Sigmoid colon (tissue), 7 donors: ENCODE results near the gene LHPP. TPM values are rescaled to one million over a fixed set of nuclear protein-coding genes. Genes with fewer than 3 reads are reported as not detected.

ENCODE experiments used
- DNase-seq: peaks from one replicate; pipeline ENCODE4 v3.0.0-alpha.2; 2019
- H3K27ac ChIP-seq, 4 donors: fragments of 200-600 bp; sonication (generic); one replicate each; pipeline ENCODE4 v1.5.1; 2016 to 2019; ENCODE audit warnings: mild to moderate bottlenecking in 1 of 4
- H3K27me3 ChIP-seq, 3 donors: fragments of 200-600 bp; sonication (generic); one replicate each; pipeline ENCODE4 v1.5.1; 2019; ENCODE audit warnings: mild to moderate bottlenecking in 1 of 3
- H3K36me3 ChIP-seq, 4 donors: fragments of 200-600 bp; sonication (generic); one replicate each; pipeline ENCODE4 v1.5.1; 2016 to 2019
- H3K4me1 ChIP-seq, 4 donors: fragments of 200-600 bp; sonication (generic); one replicate each; pipeline ENCODE4 v1.5.1; 2017 to 2019
- H3K4me3 ChIP-seq, 4 donors: fragments of 200-600 bp; sonication (generic); one replicate each; pipeline ENCODE4 v1.5.1; 2017 to 2019; ENCODE audit warnings: mild to moderate bottlenecking in 2 of 4, moderate library complexity in 1 of 4
- H3K9me3 ChIP-seq, 4 donors: fragments of 200-600 bp in 3 of 4; sonication (generic) in 3 of 4; one replicate each; pipeline versions ENCODE4 v1.5.1 to v1.6.1; 2013 to 2019
- CTCF ChIP-seq, 4 experiments: fragments of 450-650 bp in 3 of 4; fragments of 200-600 bp in 1 of 4; IDR thresholded peaks; one replicate each; pipeline ENCODE4 v1.5.1; 2016 to 2019; ENCODE audit warnings: antibody characterized with exemption in 4 of 4, mild to moderate bottlenecking in 3 of 4, moderate library complexity in 2 of 4
- EP300 ChIP-seq, 4 donors: sonication (generic); formaldehyde crosslinking; IDR thresholded peaks; one replicate each; pipeline ENCODE4 v1.6.1; 2017; ENCODE audit warnings: antibody characterized with exemption in 4 of 4
- POLR2A ChIP-seq, 2 donors: fragments of 450-650 bp; IDR thresholded peaks; one replicate each; pipeline ENCODE4 v1.6.1; 2016; ENCODE audit warnings: antibody characterized with exemption in 2 of 2, mild to moderate bottlenecking in 2 of 2, moderate library complexity in 2 of 2
- POLR2AphosphoS5 ChIP-seq, 4 donors: sonication (generic); formaldehyde crosslinking; IDR thresholded peaks; one replicate each; pipeline ENCODE4 v1.6.1; 2017; ENCODE audit warnings: antibody characterized with exemption in 4 of 4
- WGBS, 2 donors: extraction: QIAGEN DNeasy Blood & Tissue Kit; methylation state at CpG; one replicate each; pipeline ENCODE4 v1.1.7; 2013; 5-methylcytosine and 5-hydroxymethylcytosine counted together
- intact Hi-C: fragments of 100-400 bp; cut with DNase I; formaldehyde crosslinking; loops from one replicate; pipeline ENCODE4 v1.15.1; 2023
- polyA plus RNA-seq, 3 donors: library from polyadenylated mRNA; stranded (reverse); fragments of 200-250 nt; gene quantifications; one replicate each; pipeline ENCODE4 v1.2.3, GENCODE V29; 2013
- total RNA-seq, 4 donors: library from RNA; depleted of rRNA; stranded (reverse); fragments of >200 nt; gene quantifications; one replicate each; pipeline ENCODE4 v1.1.0, GENCODE V29; 2016
- donor health status: healthy with polysubstance abuse.
- donor health status: Bipolar disorder and iron deficiency.
- donor health status: healthy.

The LHPP gene
- total and polyA plus RNA-seq, 7 donors = 17.1 to 35.7 (median 20.6) TPM

DNA sequence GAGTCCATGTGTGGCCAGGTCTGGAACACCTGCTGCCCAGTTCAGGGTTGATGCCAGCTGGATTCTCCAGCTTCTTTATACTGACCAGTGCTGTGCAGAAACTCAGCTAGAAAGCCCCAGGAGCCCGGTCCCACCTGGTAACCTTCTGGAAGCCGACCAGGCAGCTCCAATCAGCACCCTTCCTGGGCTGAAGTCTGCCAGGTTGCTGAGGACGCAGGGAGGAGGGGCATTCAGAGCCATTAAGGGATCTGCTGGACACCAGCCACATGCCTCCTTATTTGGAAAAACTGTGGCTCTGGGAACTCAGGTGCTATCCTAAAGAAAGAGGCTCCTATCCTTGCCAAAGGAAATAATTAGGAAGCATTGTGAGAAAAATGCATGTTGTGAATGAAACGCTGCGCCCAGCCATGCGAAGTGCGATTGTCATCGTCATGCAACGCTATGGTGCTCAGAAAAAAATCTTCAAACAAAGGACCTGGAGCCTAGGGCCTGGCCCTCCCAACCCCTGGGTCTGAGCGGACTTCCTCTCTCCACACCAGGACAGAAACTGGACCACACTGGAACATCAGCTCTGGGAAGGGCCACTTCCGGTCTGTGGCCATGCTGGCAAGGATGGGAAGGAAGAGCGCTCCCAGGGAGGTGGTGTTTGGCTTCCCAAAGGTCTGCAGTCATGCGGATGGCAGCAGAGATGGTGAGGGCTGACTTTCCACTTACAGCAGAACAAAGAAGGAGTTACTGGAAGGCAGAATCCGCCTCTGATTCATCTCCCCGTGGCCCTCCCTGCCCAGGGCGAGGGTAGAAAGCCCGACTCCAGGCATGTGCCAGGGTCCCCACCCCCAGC is 192.4 kb downstream of the LHPP start:
- WGBS, 2 donors = 82 to 83% methylated on average over 17 of the region's 17 CpGs
- intact Hi-C loops = no loop called here
- no peak for TF ChIP-seq EP300 (IDR thresholded peaks at IDR 0.05)
- no peak for TF ChIP-seq CTCF (IDR thresholded peaks at IDR 0.05)
- no peak for TF ChIP-seq POLR2A (IDR thresholded peaks at IDR 0.05)
- TF ChIP-seq POLR2AphosphoS5 (IDR thresholded peaks at IDR 0.05) = peak in 1 of 4 donors; percentile 20
- no peak for DNase-seq
- Histone ChIP-seq H3K4me3 (no peak overlapping the region), H3K36me3 (peaks cover 0 to 6% (median 0%) of the 10 kb centered on the region in 4 donors), H3K9me3 (no peaks in the 10 kb centered on the region), H3K27me3 (no peaks in the 10 kb centered on the region), H3K27ac (peak overlapping the region; percentile 14 to 57 (median 42)), H3K4me1 (peaks cover 0 to 37% (median 23%) of the 10 kb centered on the region in 4 donors)

DNA sequence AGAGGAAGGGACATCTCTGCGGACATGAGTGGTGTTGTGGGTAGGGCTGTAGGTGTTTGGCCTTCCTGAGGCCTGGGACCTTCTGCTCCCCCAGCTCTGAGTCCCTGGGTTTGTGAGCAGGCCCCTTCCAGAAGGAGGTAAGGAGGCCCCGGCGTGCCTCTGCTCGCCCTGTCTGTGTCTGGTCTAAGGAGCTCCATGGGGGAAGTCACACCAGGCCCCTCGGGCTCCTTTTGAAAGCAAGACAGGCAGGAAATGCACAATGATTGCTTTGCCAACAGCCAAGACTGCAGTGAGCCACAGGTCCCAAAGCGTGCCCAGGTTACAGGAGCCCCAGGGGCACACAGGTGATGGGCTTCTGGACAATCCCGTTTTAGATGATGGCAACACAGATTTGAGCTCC is 193.1 kb downstream of the LHPP start:
- Histone ChIP-seq H3K9me3 (no peaks in the 10 kb centered on the region), H3K4me3 (no peak overlapping the region), H3K27ac (peak overlapping the region; percentile 14 to 57 (median 42)), H3K36me3 (peaks cover 0 to 6% (median 0%) of the 10 kb centered on the region in 4 donors), H3K27me3 (no peaks in the 10 kb centered on the region), H3K4me1 (peaks cover 0 to 30% (median 16%) of the 10 kb centered on the region in 4 donors)
- TF ChIP-seq EP300 (IDR thresholded peaks at IDR 0.05) (no peak), POLR2A (IDR thresholded peaks at IDR 0.05) (no peak), CTCF (IDR thresholded peaks at IDR 0.05) (no peak), POLR2AphosphoS5 (IDR thresholded peaks at IDR 0.05) (no peak)
- no peak for DNase-seq
- intact Hi-C loops = no loop called here
- 71 to 89% methylated on average over 7 of the region's 7 CpGs for WGBS, 2 donors

- Histone ChIP-seq H3K27me3 (no peaks in the 10 kb centered on the region), H3K9me3 (no peaks in the 10 kb centered on the region), H3K36me3 (peaks cover 0 to 6% (median 0%) of the 10 kb centered on the region in 4 donors), H3K27ac (peak overlapping the region in 2 of 4 donors; percentile 44 to 57), H3K4me3 (no peak overlapping the region), H3K4me1 (peaks cover 0 to 24% (median 13%) of the 10 kb centered on the region in 4 donors)
- no peak for TF ChIP-seq CTCF (IDR thresholded peaks at IDR 0.05)
- no peak for TF ChIP-seq POLR2A (IDR thresholded peaks at IDR 0.05)
- no peak for TF ChIP-seq POLR2AphosphoS5 (IDR thresholded peaks at IDR 0.05)
- TF ChIP-seq EP300 (IDR thresholded peaks at IDR 0.05) = no peak
- intact Hi-C loops = no loop called here
- WGBS, 2 donors = 88 to 91% methylated on average over 13 of the region's 13 CpGs
- DNase-seq = no peak
Measured at GRCh38 chr10:124655191-124656112, 193.8 kb downstream of the LHPP start.

GRCh38 chr10:124656113-124656490 is 194.5 kb downstream of the LHPP start:
- intact Hi-C loops = no loop called here
- Histone ChIP-seq H3K4me1 (peaks cover 0 to 24% (median 13%) of the 10 kb centered on the region in 4 donors), H3K36me3 (peaks cover 0 to 6% (median 0%) of the 10 kb centered on the region in 4 donors), H3K27ac (no peak overlapping the region), H3K4me3 (no peak overlapping the region), H3K9me3 (no peaks in the 10 kb centered on the region), H3K27me3 (no peaks in the 10 kb centered on the region)
- no peak for DNase-seq
- TF ChIP-seq CTCF (IDR thresholded peaks at IDR 0.05) (no peak), POLR2AphosphoS5 (IDR thresholded peaks at IDR 0.05) (no peak), POLR2A (IDR thresholded peaks at IDR 0.05) (no peak), EP300 (IDR thresholded peaks at IDR 0.05) (no peak)
- 98% methylated on average over 7 of the region's 7 CpGs for WGBS, 2 donors
